ENCODE data around the gene RBM27.
A peak's percentile ranks its signal among the peaks of the same experiment; 100 is the strongest.
"Not testable (repeated sequence)": the region's sequence is repeated elsewhere in the genome, so short reads cannot be mapped to it uniquely, and the experiment has no call there.

The RBM27 gene

GRCh38 chr5:146203011-146203871 lies at the start of gene RBM27:
Gene RBM27 (plus strand): TSS chr5:146203605. CDS start chr5:146203766, 161 bp downstream.
- DNase-seq = peak; percentile 99

- DNase-seq = no peak
These were observed 45.1 kb upstream of the RBM27 start for GRCh38 chr5:146158255-146158654.

GRCh38 chr5:146164382-146164781 lies 39.0 kb upstream of the RBM27 start:
- DNase-seq = no peak

GRCh38 chr5:146165460-146165859 lies 37.9 kb upstream of the RBM27 start:
- DNase-seq = no peak

GRCh38 chr5:146165903-146166302 lies 37.5 kb upstream of the RBM27 start:
- no peak for DNase-seq

GRCh38 chr5:146169076-146169475 lies 34.3 kb upstream of the RBM27 start:
- no peak for DNase-seq

GRCh38 chr5:146173049-146173448 lies 30.4 kb upstream of the RBM27 start:
- not testable (repeated sequence) for DNase-seq

GRCh38 chr5:146173597-146173996 lies 29.8 kb upstream of the RBM27 start:
- no peak for DNase-seq

GRCh38 chr5:146176805-146177204 lies 26.6 kb upstream of the RBM27 start:
- DNase-seq = no peak

GRCh38 chr5:146179696-146180095 lies 23.7 kb upstream of the RBM27 start:
- no peak for DNase-seq

GRCh38 chr5:146183403-146183802 lies 20.0 kb upstream of the RBM27 start:
- DNase-seq = not testable (repeated sequence)

- no peak for DNase-seq
These were observed 18.2 kb upstream of the RBM27 start for GRCh38 chr5:146185161-146185560.

- DNase-seq = no peak
These were observed 15.0 kb upstream of the RBM27 start for GRCh38 chr5:146188358-146188757.

- DNase-seq = no peak
These were observed 10.8 kb upstream of the RBM27 start for GRCh38 chr5:146192571-146193043.

- no peak for DNase-seq
These were observed 10.1 kb upstream of the RBM27 start for GRCh38 chr5:146193285-146193684.

GRCh38 chr5:146194997-146195396 lies 8.4 kb upstream of the RBM27 start:
- DNase-seq = not testable (repeated sequence)

GRCh38 chr5:146196459-146197048 lies 6.9 kb upstream of the RBM27 start:
- no peak for DNase-seq

GRCh38 chr5:146199176-146199815 lies 4.1 kb upstream of the RBM27 start:
- no peak for DNase-seq

GRCh38 chr5:146201795-146202194 lies 1.6 kb upstream of the RBM27 start:
- DNase-seq = not testable (repeated sequence)

- DNase-seq = no peak
These were observed 427 bp downstream of the RBM27 start for GRCh38 chr5:146203872-146204192.

GRCh38 chr5:146205499-146206202 lies 2.2 kb downstream of the RBM27 start:
- no peak for DNase-seq

- DNase-seq = no peak
These were observed 2.9 kb downstream of the RBM27 start for GRCh38 chr5:146206257-146206656.

- no peak for DNase-seq
These were observed 5.6 kb downstream of the RBM27 start for GRCh38 chr5:146208916-146209522.
